DMS79 (cell line): ENCODE measurements around the gene MRPL45.

ENCODE experiments used
- DNase-seq: peaks from one replicate; lab custom pipeline; 2025; lab: John Stamatoyannopoulos, UW

Gene MRPL45

DNA sequence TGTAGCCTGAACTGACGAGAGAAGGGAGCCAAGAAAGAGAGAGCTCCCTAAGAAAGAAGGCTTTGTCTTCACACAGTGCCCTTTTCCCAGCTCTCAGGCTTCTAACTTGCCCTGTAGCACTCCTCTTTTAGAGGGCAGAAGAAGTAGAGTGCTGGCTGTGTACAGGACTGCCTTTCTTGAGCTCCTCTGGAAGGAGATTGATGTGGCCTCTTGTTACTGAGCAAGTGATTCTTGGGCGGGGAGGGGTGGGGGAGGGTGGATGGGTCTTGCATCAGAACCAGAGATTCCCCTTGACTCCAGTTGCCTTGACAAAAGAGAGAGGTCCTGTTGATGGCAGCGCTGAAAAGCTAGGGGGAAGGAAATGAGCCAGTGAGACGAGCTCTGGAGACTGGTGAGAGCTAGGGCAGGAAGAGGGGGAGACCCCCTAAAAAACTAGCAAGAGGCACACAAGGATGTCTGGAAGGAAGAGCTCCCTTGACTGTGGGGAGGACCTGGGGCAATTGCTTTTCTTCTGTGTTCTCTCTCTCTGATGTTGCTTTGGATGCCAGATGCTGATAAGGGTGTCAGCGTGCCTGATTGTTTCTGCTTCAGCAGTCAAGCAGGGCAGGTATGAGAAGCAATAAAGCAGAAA, 28.4 kb downstream of the MRPL45 start:
- DNase-seq, result peak; percentile 94

DNA sequence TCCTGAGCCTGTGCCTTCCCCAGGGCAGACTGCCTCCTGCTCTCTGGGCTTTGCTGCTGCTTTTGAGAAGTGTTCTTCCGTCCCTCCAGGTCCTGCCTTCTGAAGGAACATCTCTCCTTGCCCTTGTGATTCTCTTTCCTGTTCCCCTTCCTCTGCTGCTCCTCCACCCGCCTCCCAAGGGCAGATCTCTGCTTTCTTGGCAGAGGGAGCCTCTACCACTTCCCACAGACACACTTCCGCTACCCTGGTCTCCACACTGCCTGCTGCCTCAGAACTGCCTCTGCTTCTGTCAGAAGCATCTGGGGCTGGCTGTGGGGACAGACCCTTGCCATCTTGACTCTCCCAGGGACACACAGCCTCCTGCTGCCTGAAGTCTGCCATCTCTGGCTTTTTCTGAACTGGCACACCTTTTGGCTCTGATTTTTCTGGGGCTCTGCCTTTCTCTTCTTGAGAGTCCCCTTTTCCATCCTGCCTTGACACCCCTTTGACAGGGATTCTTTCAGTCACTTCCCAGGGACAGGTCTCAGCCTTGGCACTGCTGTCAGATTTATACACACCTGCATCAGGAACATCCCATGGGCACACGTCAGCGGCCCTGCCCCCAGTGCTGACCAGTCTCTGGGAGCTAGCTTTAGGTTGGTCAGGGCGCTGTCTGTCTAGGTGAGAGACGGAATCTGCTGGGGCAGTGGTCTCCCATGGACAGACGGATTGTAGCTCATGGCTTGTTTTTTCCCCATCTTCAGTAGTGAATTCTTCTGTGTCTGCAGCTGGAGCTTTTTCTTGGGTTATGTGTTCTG, 30.2 kb downstream of the MRPL45 start:
- DNase-seq, result no peak

DNA sequence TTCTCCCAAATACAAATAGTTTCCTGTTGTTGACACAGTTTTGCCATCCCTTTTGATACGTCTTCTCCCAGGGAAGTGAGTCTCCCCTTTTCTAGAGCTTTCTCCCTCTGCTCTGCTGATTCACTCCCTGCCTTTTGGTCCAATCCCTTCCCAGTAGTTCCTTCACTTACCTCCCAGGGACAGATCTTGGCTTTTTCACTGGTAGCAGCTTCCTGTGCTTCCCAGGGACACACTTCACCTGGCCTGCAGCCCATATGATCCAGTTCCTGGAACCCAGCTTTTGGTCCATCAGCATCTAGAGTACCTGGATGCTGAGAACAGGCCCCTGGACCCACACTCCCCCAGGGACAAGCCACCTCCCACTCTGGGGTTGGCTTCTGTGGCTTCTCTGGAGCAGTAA, 31.0 kb downstream of the MRPL45 start:
- no peak for DNase-seq

DNA sequence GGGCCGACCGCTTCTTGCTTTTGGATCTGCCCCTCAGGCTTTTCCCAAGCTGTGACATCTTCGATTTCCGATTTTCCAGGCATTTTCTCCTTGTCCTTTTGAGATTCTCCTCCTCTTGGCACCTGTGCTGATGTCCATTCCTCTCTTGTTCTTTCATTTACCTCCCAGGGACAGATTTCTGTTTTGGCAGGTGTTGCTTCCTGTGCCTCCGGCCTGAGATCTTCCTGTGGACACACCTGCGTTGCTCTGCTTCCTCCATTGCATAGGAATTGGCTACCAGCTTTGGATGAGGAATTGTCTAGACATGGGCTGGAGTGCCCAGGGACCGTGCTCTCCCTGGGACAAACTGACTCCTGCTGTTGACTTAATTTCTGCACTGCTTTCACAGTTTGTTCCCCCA, 31.7 kb downstream of the MRPL45 start:
- DNase-seq, result no peak

DNA sequence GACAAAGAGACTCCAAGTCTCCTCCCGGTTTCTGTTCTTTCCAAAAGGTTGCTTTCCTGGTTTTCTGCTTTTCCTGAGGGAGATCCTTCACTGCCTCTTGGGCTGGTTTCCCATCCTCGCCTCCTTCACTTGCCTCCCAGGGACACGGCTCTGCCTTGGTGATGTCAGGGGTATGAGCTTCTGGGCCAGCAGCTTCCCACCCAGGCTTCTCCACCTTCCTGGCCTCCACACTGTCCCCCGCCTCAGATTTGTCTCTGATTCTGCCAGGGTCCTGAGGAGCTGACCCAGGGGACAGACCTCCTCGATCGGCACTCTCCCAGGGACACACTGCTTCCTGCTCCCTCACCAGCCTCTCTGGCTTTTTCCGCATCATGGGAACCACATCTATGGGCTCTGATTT, 32.3 kb downstream of the MRPL45 start:
- DNase-seq, result no peak

DNA sequence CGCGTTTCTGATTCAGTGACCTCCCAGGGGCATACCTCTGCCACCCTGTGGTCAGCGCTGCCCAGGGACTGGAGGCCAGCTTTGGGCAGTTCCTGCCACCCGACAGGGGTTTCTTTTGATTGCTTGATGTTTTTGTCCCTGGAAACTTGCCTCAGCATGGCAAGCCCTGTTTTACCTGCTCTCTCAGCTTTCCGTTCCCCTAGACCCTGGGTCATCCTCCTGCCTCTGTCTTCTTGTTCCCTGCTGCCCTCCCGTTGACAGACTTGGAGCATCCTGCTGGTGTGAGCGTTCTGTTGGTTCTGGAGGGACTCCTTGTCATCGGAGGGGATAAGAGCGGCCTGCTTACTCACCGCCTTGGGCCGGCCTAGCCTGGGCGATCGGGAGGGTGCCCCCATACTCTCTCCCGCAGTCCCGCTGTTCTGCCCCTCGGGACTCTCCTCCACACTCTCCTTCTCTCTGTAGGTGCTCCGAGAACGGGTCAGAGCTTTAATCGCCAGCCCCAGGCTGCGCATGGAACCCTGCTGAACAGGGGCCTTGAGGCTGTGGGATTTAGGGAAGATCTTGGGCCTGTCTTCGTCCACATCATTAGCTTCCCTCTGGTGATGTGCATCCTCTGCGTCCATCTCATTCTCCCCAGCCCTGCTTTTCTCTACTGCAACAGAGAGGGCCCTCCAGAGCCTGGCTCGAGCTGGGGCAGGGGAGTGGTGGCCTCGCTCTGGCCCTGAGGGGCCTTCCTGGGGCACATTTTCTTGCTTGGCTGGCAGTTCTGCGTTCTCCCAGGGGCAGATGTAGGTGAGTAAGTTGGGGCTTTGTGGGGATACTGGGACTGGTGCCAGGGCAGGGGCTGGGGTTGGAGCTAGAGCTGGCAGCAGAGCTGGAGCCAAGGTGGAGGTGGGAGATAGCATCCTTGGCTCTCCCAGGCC, 33.1 kb downstream of the MRPL45 start:
- DNase-seq, result no peak

DNA sequence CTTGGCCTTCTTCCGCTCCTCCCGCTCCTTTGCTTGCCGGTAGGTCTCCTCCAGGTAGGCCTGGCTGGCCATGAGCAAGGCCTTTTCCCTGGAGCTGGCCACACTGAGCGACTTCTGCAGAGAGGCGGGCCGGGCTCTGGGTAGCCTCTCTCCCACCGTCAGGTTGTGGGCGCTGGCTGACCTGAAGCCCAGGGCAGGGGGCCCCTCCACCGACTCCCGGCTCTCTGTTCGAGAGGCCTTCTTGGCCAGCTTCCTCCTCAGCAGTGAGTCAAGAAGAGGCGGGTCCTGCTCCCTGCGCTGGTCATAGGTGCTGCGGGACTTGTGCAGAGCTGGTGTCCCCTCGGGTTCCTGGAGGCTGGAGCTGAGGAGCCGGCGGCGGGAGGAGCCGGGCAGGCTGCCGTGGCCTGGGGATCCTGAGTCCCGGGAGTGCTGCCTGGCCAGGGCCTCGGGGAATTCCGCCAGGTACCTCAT, 34.0 kb downstream of the MRPL45 start:
- no peak for DNase-seq

DNA sequence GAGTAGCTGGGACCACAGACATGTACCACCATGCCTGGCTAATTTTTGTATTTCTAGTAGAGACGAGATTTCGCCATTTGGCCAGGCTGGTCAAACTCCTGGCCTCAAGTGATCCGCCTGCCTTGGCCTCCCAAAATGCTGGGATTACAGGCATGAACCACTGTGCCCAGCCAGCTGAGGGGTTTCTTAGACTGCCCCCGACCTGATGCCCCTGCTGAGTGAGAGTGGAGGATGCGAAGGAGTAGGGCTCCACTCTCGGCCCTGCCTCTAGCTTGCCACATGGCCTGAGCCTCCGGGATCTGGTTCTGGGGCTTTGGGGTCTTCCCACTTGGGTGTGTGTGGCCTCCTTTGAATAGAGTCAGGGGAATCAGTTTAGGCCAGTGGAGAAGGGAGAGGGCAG, 35.8 kb downstream of the MRPL45 start:
- no peak for DNase-seq

DNA sequence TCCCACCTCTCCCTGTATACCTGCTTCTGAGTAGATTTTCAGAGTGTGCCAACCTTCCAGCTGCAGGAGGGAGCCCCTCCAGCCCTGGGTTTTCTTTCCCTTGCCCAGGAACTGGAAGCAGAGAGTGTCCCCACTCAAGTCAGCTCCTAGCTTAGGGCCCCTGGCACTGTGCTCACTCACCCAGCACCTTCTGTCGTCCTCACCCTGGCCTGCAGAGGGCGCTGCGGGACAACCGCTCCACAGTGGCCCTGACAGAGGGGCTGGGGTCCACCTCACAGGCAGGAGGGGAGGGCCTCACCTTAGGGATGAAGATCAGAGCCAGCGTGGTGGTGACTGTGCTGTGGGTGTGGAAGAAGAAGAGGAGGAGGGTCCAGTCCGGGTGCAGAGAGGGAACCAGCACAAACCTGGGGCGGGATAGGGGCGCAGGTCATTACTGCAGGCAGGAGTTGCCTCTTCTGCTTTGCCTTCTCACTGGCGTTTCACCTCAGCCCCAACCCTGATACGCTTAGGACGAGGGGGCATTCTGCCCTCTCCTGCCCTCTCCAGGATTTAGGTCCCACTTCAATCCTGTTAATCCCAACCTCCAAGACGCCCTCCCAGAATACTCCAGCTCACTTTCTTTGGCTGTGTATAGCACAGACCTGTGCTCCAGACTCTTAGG, 36.8 kb downstream of the MRPL45 start:
- no peak for DNase-seq

DNA sequence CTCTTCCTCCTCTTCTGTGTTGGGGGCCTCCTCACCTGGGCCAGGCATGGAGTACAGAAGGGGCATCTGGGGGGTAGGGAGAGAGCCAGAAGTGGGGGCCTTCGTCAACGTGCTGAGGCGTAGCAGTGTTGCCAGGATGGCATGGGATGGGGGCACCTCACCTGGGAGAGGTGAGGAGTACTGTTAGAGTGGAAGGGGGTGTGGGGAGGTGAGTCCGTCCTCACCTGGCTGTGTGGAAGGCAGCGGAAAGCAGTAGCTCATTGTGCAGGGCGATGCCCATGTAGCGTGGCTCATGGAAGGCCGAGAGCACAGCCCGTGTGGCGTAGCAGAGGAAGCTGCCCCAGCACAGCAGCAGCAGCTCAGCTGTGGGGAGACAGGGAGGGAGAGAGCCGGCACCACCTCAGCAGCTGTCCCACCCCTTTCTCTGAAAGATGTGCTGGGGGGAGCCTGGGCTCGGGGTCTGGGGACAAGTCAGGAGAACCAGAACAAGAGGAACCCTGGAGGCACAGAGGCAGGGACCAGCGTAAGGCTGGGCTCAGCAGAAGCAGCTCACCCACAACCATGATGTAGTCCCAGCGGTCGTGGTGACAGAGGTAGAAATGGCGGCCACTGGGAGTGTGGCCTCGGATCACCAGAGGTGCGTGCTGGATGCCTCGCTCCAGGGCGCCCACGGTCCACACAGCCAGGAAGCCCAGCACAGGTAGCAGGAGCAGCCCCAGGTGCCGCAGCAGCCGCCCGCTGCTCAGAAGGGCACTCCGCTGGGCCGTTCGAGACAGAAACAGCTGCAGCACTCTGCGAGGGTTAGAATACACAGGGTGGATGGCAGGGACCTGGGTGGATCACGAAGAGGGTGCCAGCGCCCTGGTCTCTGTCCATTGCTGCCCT, 37.8 kb downstream of the MRPL45 start:
- no peak for DNase-seq

DNA sequence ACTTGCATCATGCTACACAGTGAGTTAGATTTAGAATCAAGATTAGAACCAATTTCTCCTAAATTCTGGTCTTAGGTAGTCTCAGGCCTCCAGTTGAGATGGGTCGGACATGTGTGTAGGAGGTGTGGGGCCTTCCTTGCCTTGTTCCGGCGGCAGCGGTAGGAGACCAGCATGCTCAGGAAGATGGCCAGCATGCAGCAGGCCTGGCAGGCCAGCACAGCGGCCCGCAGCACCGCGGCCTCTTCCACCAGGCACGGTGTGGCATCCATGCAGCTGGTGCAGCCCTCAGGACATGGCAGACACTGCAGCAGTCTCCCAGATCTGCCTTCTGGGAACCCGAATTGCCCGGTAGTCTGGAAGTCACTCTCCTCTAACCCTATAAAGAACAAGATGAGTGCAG, 39.9 kb downstream of the MRPL45 start:
- DNase-seq, result no peak

DNA sequence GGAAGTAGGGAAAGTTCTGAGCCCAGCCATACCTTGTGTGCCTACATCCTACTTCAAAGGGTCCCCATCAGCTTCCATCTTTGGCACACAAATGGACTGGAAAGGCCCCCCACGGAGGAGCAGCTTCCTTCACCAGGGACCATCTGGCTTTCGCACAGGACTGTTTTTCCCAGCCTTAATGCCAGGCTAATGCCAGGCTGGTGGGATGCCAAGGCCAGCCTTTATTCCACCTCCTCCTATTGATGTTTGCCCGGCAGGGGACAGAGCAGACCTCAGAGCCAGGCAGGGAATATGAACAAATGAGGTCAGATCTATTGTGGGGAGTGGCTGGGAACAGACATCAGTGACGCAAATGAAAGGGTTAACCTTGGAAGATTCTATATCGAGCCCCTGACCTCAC, 41.1 kb downstream of the MRPL45 start:
- DNase-seq, result no peak

DNA sequence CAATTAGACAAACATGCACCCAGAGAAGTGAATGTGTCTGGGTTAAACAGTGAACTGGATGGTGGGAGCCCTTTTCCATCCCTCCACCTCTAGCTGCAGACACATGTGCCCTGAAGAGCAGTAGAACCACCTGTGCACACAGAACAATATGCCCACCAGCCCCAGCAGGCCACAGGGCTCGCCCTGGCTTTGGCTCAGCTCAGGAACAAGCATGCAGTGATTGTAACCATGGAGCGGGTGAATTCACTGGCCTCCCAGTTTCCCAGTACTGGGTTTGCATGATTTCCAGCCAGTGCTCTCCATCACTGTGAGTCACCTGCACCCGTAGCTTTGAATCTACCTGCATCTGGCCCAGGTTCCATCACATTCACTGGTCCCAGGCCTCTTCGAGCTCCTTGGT, 41.6 kb downstream of the MRPL45 start:
- no peak for DNase-seq

DNA sequence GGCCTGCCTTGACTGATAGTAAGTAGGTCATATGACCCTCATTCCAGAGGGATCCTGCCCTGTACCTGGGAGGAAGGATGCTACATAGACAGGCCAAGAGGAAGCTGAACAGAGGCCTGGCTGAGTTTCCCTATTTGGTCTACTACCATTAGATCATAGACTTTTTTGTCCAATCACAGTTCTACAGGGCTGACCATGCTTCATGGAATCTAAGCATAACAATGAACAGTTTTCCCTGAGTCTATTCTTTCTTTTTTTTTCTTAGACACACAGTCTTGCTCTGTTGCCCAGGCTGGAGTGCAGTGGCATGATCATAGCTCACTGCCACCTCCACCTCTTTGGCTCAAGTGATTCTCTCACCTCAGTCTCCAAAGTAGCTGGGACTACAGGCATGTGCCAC, 42.9 kb downstream of the MRPL45 start:
- DNase-seq, result no peak

DNA sequence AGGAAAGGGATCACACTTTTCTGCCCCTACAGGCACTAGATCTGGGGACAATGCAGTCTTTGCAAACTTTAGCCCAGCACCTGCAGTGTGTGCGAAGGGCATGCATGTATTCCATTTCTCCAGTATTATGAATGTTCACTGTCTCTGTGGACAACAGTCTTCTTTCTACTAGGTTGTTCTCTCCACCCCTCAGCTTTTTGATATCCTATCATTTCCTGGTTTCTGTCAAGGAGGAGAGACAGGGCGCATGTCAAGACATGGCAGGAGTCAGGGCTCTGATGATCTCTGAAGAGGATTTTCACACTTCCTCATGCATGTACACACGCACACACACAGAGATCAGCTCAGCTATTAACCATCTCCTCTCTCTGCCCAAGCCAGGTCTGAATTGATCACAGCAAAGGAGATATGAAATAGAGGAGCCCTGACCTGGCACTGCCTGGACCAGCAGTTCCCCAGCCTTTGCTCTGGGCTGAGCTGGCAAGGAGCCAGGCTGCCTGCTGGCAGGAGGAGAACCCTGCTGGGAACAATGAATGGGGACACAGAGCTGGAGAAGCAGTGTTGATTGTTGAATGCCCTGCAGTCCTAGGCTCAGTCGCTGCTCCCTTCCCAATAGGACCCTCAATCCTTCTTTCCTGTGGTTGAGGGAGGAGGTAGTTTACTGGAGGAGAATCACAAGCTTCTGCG, 44.2 kb downstream of the MRPL45 start:
- DNase-seq, result peak; percentile 93

DNA sequence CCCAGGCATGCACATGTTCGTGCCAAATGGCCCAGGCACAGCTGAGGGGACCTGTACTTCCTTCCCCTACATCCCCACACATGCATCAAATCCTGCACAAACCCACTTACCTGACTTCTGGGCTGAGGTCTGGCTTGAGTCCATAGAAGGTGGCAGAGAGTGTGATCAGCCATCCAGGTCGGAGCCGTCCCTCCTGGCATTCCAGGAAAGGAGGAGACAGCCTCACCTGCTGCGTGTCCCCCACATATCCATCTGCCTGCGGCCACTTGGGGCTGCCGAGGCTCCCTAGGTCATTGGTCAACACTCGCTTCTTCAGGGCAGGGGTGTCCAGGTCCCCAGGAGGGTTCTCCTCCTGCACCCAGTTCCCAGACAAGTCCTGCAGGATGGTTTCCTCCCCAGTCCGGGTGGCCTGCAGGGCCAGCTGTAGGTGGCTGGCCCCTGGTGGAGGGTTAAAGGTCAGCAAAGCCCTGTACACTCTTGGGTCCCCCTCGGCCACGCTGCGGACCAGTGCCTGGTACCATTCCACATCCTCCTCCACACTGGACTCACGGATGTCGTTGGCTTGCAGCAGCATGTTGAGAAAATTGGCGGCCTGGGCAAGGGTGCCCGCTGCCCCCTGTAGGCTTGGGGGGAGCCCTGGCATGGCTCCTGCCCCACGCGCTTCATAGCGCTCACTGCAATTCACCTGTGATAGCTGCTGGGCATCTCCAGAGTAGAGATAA, 46.1 kb downstream of the MRPL45 start:
- DNase-seq, result no peak

DNA sequence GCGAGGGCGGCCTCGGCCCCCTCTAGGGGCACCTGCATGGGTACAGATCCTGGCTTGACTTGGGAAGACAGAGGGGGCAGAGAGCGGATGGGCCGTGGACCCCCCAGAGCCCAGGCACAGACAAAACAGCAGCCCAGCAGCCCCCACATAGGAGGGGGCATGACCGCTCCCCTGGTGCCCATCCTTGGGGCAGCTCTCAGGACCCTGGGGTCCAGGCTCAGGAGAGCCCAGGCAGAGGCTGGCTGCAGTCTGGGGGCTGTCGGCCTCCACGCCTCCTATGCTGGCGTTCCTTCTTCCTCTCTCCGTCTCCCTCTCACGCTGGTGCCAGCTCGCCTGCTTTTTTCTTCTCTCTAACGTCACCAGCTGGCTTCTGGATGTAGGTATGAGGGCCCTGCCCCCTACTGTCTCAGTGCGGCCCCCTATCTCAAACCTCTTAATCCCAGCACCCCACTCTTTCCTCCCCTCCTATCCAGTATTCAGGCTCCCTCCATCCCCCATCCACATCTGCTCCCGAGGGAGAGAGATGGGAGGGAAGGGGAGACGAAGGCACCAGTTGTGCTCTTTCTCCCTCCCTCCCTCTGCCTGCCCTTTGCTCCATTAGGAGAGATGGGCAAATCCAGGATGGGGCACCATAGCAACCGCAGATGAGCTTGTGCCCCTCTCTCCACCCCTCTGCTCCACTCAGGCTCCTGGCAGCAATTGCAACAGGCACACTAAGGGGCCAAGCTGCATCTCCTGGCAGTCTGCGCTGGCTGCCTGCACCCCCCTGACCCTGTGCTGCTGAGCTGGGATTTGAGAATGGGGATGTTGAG, 46.8 kb downstream of the MRPL45 start, which contains the start of gene GPR179:
Gene GPR179, minus strand, starts transcription at position 349 of the 812 bp plus-strand sequence. Its CDS starts 167 bp downstream, at position 182.
- DNase-seq, result no peak

DNA sequence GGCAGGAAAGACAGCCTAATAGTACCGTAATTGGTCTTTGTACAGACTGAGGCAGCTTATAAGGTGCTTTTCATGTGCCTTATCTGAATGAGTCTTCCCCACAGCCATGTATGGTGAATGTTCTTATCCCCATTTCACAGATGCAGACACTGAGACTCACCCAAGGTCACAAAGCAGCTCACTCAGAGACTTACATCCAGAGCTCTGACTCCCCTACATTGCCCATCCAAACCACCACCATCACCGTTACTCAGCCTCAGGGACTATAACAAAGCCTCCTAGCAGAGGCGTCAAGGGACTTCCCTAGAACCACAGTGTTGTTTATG, 47.4 kb downstream of the MRPL45 start:
- DNase-seq, result no peak

DNA sequence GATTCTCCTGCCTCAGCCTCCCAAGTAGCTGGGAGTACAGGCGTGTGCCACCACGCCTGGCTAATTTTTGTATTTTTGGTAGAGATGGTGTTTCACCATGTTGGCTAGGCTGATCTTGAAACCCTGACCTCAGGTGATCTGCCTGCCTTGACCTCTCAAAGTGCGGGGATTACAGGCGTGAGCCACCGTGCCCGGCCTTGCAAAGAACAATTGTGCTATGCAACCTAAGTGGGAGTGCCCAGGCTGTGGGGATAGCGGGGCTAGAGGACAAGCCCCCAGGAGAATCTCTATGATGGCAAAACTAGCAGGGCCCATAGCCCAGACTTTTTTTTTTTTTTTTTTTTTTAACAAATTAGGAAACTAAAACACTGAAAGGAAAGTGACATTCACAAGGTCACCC, 48.8 kb downstream of the MRPL45 start:
- DNase-seq, result no peak
